GM12865 (cell line): ENCODE data around the gene MAGEA6.
"Not testable (repeated sequence)": the region's sequence is repeated elsewhere in the genome, so short reads cannot be mapped to it uniquely, and the experiment has no call there.

ENCODE experiments used
- DNase-seq: peaks from one replicate; pipeline ENCODE4 v3.0.0; 2010; ENCODE audit warnings: low read depth
- H3K4me3 ChIP-seq: 2 replicates; pipeline ENCODE4 v1.5.1; 2011; ENCODE audit warnings: mild to moderate bottlenecking, low read depth, low read length, control low read depth
- CTCF ChIP-seq: IDR thresholded peaks from 2 replicates; pipeline ENCODE4 v1.5.1; 2011; ENCODE audit warnings: low read length, control low read depth, low read depth, inconsistent platforms; ENCODE audit not compliant: insufficient read depth; ENCODE audit errors: missing control alignments

The MAGEA6 gene

GRCh38 chrX:152806035-152806434 lies 36.5 kb upstream of the MAGEA6 start:
- no peak overlapping the region for H3K4me3 ChIP-seq
- no peak for TF ChIP-seq CTCF
- no peak for DNase-seq

- TF ChIP-seq CTCF = no peak
- DNase-seq = no peak
Observed at GRCh38 chrX:152798945-152799344, 29.5 kb upstream of the MAGEA6 start.

GRCh38 chrX:152787062-152787461 lies 17.6 kb upstream of the MAGEA6 start:
- not testable (repeated sequence) for H3K4me3 ChIP-seq, DNase-seq

More at GRCh38 chrX:152798945-152799344, 29.5 kb upstream of the MAGEA6 start:
- H3K4me3 ChIP-seq = no peak overlapping the region

- not testable (repeated sequence) for DNase-seq, H3K4me3 ChIP-seq
Observed at GRCh38 chrX:152766562-152766961, 2.9 kb downstream of the MAGEA6 start.

GRCh38 chrX:152761582-152761981 lies 7.9 kb downstream of the MAGEA6 start:
- not testable (repeated sequence) for H3K4me3 ChIP-seq, DNase-seq

GRCh38 chrX:152759544-152759943 lies 9.9 kb downstream of the MAGEA6 start:
- DNase-seq, H3K4me3 ChIP-seq: not testable (repeated sequence)

- not testable (repeated sequence) for DNase-seq, H3K4me3 ChIP-seq
Observed at GRCh38 chrX:152758918-152759317, 10.6 kb downstream of the MAGEA6 start, which contains the start of gene CSAG3. Gene CSAG3, plus strand, starts transcription at chrX:152759218.

- H3K4me3 ChIP-seq, DNase-seq: not testable (repeated sequence)
Observed at GRCh38 chrX:152754871-152755270, 14.6 kb downstream of the MAGEA6 start.

GRCh38 chrX:152753686-152754650 lies 15.5 kb downstream of the MAGEA6 start, which contains the start of gene MAGEA2:
Gene MAGEA2, minus strand, starts transcription at chrX:152753842. Its CDS starts 2,479 bp downstream, at chrX:152751363.
- not testable (repeated sequence) for DNase-seq, H3K4me3 ChIP-seq

GRCh38 chrX:152738560-152738959 lies 30.9 kb downstream of the MAGEA6 start:
- TF ChIP-seq CTCF = no peak
- H3K4me3 ChIP-seq = no peak overlapping the region
- no peak for DNase-seq

- not testable (repeated sequence) for DNase-seq, H3K4me3 ChIP-seq
Observed at GRCh38 chrX:152736528-152736927, 33.0 kb downstream of the MAGEA6 start.
